HG03139 (cell line): ENCODE data around the gene KIF13A.
"Not testable (repeated sequence)": the region's sequence is repeated elsewhere in the genome, so short reads cannot be mapped to it uniquely, and the experiment has no call there.

Experiments used
- ATAC-seq: cut with Tn5 transposase; IDR thresholded peaks from one replicate; pipeline ENCODE4 v1.9.1; 2021; ENCODE audit not compliant: unreplicated experiment

The KIF13A gene

DNA sequence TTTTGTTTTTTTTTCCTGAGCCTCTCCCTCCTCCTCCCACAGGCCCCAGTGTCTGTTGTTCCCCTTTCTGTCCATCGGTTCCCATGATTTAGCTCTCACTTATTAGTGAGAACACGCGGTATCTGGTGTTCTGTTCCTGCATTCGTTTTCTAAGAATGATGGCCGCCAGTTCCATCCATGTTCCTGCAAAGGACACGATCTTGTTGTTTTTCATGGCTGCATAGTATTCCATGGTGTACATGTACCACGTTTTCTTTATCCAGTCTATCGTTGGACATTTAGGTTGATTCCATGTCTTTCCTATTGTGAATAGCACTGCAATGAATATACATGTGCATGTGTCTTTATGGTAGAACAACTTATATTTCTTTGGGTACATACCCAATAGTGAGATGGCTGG lies 175.1 kb downstream of the KIF13A start:
- no peak for ATAC-seq

DNA sequence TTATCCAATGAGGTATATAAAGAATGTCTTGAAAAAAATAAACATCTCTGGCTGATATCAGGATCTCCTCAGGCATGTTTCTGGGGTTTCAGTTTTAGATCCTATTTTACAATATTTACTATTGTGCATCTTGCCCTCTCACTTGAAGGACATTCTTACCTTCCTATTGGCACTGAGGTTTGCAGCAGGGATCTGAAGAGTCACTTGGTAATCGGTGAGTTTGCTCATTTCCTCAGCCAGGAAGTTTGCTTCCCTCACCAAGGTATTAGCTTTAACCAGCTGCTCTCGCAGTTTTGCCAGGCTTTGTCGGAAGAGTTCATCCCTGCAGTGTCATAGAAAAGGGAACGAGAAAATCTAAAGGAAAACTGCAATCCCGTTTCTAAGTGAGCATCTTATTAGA lies 178.8 kb downstream of the KIF13A start:
- no peak for ATAC-seq

DNA sequence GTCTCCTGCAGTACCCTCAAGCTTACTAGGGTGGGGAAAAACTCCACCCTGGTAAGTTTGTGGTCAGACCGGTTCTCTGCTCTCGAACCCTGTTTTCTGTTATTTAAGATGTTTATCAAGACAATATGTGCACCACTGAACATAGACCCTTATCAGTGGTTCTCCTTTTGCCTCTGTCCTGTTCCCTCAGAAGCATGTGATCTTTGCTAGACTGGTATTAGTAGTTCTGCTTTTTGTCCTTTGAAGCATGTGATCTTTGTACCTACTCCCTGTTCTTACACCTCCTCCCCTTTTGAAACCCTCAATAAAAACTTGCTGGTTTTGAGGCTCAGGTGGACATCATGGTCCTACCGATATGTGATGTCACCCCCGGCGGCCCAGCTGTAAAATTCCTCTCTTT lies 180.0 kb downstream of the KIF13A start:
- ATAC-seq: not testable (repeated sequence)

DNA sequence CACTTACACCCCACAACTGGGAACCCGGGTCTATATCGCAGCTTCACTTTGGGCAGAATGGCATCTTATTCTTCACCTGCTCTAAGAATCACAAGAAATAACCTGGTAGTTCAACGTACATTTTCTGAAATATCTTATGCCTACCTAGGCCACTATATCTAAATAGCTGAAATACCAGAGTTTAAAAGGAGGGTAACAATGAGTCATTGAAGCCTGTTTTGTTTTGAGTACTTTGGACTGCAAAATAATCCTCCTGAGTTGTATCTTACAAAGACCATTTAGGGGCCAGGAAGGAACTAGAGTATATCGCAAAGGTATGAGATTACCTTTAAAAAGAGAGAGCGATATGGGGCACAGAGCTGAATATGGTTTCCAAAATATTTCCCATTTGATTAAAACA lies 184.0 kb downstream of the KIF13A start:
- no peak for ATAC-seq

DNA sequence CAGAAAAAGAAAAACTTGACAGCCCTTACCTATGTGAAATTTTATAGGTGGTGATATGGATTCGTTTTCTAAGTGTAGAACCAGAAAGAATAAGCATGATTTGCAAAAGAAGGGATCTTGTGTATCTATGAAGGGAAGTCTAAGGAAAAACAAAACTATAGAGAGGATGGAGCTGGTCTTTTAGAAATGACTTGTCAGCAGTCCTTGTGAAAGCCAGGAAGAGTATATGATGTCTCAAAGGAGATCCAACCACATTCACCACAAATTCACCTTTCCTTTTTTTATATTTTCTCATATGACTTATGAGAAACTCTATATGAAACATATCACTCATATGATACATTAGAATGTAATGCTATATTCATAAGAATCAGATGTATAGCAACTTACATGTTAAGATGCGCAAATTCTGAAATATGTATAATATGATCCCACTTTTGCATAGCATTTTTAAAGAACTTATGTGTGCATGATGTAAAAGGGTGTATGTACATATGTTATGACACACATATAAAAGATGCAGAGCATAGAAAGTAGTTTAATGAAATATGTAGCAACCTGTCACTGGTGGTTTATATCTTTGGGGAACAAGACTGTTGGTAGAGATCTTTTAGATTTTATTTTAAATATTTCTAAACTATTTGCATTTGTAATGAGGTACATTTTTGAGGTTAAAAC lies 188.8 kb downstream of the KIF13A start:
- no peak for ATAC-seq

DNA sequence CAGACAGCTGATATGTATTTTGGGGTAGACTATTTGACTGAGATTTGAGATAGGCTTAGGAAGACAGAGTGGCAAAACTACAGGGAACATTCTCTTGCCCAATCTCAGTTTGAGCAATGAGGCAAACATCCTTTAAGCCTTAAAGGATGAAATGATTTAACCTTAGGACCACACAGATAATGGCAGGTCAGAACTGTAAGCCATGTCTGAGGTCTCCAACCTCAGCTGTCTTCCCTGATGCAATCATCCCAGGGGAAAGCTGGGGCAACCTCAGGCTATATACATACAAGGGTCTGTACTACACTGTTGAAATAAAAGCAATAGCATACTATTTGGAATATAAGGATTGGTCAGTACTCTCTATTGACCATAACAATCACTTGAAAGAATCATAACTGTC lies 196.9 kb downstream of the KIF13A start:
- ATAC-seq: no peak

DNA sequence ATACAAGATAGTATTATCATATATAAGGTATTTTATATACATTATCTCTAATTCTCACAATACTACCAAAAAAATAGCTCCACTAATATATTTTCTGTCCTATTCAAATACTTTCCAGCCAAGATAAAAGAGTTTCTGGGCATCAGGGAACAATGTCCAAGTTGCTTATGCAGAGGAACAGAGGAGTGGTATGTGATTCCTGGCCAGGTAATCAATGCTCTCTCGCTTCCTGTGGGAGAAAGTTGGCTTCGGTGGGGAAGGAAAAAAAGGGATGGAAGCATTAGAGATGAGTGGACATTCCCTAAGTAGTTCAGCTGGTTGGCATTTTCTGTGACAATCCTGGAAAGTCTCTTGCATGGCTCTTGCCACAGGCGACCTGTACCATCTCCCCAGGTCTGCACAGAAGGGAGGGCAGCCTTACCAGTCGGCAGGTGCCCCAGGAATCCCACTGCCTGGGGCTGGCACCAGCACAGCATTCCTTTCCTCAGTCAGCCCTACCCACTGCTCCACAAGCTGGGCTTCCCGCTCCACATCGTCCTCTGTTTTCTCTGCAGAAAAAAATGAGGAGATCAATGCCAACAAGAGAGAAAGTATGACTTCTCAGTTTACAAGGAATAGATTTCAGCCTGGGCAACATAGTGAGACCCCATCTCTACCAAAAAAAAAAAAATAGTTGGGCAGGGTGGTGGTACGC lies 202.2 kb downstream of the KIF13A start:
- no peak for ATAC-seq

DNA sequence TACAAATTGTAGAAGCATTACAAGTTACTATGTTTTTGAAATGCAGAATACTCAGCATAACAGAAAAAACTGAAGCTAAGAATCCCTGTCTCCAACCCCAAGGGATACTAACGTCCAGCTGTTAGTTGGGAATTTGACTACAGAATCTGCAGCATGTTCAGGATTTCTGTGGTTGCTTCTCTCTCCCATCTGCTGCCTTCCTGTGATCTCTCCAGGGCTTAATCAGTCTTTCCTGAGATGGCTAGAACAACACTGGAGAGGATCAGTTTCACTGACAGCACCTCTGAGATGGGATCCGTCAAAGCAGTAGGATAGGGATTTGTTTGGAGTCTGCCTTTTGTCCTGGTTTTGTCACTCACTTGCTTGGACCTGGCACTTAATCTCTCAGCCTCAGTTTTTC lies 207.4 kb downstream of the KIF13A start:
- no peak for ATAC-seq

DNA sequence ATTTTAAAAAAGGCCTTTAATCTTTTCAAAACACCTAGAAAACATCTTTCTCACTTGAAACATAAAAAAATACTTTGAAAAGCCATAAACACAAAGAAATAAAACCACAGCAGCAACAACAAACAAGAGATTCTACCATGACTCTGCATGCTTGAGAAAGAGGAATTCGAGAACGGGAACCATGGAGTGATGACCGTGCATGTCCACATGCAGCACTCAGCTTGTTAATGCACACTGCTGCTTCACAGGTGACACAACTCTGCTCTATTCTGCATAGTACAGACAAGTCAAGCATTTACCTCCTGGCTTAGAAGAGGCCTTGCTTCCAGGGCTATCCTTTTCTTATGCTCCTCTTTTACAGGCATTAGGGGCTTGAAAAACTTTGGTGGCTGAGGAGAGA lies 215.8 kb downstream of the KIF13A start:
- ATAC-seq: no peak

DNA sequence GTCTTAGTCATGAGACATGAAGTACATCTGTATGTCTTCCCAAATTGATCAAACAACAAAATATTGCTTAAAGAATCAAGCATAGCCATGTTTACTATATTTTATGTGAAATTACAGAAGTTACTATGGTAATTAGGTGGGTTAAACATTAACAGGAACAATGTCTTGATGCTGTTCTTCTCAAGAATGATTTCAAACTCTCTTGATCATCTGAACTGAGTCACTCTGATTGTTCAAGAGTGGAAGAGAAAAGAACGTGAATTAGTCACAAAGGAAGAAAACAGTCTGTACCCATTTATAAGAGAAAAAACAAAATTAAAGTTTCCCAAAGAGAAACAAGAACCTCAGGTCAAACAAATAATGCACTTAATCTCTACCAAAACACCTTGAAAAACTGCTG lies 218.6 kb downstream of the KIF13A start:
- ATAC-seq: no peak

DNA sequence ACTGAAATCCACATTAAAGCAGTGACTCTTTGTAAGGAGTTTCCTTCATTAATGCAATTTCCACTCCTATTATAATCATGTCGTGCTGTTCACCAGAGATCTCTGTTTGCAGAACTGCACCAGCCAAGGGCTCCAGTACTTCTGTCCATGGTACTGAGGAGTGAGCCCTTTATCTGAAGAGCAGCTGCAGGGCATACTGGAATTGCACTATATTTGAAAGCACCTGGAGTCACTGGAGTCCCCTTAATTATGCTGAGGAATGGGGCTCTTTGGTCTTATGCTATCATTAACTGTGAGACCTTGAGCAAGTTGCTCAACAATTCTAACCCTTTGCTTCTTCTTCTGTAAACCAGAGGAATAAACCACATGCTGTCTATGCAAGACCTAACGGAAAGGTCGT lies 219.0 kb downstream of the KIF13A start:
- no peak for ATAC-seq

DNA sequence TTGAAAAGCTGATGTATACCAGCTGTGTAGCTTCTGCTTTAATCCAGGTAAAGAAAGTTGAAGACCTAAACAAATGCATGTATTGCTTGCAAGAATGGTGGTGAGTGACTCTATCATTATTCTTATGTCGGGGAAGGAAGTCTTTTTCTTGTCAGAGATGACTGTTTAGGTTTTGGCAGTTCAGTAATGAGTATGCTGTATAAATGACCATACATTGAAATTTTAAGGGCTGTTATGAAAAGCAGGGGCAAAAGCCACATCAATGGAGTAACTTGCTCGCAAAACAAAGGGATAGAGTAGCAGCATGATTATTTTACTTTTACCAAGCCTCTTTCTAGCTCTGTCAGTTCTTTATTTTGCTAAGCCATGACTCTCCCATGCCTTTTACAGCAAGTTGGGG lies 224.8 kb downstream of the KIF13A start:
- ATAC-seq: no peak

DNA sequence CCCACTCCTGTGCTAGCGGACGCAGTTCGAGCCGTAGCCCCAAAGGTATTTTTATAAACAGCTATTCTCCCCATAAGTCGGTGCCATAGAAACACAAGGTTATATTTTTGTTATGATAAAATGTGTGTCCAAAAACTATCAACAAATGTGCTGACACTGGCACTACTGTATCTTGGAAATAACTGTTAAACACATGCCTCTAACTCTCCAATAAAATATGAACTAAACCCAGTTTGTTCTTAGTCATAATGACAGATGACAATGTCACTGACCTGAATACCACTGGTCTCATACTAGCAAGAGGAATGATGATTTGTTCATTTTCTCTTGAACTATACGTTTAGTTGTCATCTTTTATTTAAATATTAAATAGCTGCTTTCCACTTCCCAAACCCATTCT lies 229.3 kb downstream of the KIF13A start:
- no peak for ATAC-seq

DNA sequence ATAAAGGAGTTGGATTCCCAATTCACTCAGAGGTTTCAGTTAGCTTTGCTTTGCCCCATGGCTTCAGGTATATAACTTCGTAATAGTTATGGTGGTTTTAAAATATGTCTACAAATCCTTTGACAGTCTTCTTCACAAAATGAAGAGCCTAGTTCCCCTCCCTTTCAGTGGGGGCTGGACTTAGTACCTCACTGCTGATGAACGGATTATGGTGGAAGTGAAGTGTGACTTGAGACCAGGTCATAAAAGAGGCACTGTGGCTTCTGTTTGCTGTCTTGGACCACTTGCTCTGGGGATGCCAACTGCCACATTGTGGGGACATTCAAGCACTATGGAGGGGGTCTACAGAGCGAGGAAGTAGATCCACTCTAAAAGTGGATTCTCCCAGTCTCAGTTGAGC lies 233.2 kb downstream of the KIF13A start:
- ATAC-seq: no peak

DNA sequence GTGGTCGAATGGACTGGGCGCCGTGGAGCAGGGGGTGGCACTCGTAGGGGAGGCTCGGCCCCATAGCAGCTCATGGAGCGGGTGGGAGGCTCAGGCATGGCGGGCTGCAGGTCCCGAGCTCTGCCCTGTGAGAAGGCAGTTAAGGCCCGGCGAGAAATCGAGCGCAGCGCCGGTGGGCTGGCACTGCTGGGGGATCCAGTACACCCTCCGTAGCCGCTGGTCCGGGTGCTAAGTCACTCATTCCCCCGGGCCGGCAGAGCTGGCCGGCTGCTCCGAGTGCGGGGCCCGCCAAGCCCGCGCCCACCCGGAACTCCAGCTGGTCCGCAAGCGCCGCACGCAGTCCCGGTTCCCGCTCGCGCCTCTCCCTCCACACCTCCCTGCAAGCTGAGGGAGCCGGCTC lies 242.1 kb downstream of the KIF13A start:
- not testable (repeated sequence) for ATAC-seq

DNA sequence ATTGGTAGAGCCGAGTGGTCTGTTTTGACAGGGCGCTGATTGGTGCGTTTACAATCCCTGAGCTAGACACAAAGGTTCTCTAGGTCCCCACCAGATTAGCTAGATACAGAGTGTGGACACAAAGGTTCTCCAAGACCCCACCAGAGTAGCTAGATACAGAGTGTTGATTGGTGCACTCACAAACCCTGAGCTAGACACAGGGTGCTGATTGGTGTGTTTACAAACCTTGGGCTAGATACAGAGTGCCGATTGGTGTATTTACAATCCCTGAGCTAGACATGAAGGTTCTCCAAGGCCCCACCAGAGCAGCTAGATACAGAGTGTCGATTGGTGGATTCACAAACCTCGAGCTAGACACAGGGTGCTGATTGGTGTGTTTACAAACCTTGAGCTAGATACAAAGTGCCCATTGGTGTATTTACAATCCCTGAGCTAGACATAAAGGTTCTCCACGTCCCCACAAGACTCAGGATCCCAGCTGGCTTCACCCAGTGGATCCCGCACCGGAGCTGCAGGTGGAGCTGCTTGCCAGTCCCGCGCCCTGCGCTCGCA lies 242.6 kb downstream of the KIF13A start:
- ATAC-seq: not testable (repeated sequence)

DNA sequence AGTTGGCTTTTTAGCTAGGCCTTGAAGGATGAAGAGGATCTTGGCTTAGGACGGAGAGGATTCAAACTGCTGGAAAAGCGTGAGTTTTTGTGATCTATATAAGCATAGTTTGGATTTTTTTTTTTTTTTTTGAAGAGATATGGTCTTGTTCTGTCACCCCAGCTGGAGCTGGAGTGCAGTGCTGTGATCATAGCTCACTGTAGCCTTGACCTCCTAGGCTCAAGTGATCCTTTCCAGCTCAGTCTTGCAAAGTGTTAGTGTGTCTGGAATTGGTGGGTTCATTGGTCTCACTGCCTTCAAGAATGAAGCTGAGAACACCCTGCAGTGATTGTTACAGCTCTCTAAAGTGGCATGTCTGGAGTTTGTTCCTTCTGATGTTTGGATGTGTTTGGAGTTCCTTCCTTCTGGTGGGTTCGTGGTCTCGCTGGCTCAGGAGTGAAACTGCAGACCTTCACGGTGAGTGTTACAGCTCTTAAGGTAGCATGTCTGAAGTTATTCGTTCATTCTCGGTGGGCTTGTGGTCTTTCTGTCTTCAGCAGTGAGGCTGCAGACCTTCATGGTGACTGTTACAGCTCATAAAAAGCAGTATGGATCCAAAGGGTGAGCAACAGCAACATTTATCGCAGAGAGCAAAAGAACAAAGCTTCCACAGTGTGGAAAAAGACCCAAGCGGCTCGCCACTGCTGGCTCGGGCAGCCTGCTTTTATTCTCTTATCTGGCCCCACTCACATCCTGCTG lies 243.2 kb downstream of the KIF13A start:
- no peak for ATAC-seq

DNA sequence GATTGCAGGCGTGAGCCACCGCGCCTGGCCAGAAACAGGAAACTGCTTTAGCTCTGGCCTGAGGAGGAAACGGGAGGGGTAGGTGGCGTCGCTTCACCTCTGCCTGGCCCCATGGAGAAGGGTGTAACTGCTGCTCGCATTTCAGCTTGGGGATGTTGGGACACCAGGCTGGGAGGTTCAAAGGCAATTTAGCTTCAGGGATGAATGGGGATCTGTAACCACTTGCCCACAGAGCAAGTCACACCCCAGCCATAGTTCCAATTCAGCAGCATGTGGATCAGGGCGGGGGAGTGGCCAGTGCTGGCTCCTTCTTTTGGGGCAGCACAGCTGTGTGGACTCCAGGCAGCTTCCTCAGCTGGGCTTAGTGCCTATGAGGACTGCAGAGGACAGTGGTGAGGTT lies 245.9 kb downstream of the KIF13A start:
- ATAC-seq: no peak

DNA sequence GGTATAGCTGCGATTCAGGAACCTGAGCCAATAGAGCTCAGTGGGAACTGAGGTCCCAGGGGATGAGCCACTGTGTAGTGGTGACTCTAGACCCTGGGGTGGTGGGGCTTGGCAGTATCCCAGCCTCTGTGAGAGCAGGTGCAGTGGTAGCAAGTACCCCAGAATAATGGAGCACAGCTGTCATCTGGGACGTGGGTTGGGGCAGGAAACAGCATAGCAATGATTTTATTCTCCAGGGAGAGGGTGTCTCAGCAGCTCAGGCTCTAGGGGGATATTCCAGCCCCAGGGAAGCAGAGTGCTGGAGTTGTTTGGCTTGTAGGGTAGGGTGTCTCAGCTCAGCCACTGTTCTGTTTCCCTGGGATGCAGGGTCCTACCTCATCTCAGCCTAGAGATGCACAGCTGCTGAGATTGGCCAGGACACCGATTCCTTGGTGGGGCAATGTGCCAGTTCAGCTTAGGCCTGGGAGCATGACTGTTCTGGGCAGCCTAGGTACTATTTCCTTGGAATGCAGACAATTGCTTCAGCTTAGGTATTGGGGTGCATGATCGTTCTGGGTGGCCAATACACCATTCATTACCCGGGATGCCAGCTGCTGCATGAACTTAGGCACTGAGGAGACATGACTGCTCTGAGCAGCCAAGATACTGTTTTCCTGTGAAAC lies 246.7 kb downstream of the KIF13A start:
- ATAC-seq: no peak

DNA sequence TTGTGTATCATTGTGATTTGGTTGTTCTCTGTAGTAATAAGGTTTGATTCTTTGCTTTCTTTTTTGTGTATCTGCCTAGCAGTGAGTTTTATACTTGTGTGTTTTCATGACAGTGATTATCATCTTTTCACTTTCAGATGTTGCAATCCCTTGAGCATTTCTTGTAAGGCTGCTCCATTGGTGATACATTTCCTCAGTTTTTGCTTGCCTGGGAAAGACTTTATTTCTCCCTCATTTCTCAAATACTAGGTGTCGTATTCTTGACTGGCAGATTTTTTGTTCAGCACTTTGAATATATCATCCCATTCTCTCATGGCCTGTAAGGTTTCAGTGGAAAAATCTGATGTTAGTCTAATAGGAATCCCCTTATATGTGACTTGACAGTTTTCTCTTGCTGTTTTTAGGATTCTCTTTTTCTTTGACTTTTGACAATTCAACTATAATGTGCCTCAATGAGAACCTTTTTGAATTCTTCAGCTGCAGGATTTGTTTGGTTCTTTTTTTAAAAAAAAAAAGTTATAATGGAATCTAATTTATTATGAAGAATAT lies 249.7 kb downstream of the KIF13A start:
- no peak for ATAC-seq

DNA sequence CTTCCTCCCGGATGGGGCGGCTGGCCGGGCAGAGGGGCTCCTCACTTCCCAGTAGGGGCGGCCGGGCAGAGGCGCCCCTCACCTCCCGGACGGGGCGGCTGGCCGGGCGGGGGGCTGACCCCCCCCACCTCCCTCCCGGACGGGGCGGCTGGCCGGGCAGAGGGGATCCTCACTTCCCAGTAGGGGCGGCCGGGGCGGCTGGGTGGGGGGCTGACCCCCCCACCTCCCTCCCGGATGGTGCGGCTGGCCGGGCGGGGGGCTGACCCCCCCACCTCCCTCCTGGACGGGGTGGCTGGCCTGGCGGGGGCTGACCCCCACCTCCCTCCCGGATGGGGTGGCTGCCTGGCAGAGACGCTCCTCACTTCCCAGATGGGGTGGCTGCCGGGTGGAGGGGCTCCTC lies 252.1 kb downstream of the KIF13A start:
- not testable (repeated sequence) for ATAC-seq
